GM19324 (cell line): Measurements from ENCODE around the gene ELP5.
A peak's percentile ranks its signal among the peaks of the same experiment; 100 is the strongest.

Experiments used
- ATAC-seq: cut with Tn5 transposase; IDR thresholded peaks from one replicate; pipeline ENCODE4 v1.9.1; 2021; ENCODE audit warnings: mild to moderate bottlenecking, moderate library complexity; ENCODE audit not compliant: unreplicated experiment, low FRiP score

Gene ELP5

DNA sequence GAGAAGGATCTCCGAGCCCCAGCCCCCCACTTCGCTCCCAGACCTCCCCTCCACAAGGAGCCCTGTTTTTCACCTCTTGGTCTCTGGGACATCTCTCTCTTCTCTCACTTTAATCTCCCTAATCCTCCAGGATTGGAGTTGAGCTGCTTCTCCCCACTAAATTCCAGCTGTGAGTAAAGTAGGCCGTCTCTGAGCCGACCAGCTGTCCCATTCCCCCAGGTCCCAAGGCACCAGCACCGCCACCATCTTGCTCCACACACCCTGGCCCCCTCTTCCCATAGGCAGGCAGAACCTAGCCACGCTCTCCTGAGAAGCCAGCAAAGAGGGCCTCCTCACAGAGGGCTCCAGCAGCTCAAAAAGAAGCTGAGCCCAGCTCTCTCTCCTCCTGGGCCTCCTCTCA, 33.3 kb upstream of the ELP5 start:
- no peak for ATAC-seq

- no peak for ATAC-seq
Measured at GRCh38 chr17:7219229-7219811, 32.7 kb upstream of the ELP5 start.

- peak; percentile 47 for ATAC-seq
Measured at GRCh38 chr17:7219812-7220592, 32.0 kb upstream of the ELP5 start, which contains the start of the genes ACADVL and DLG4. Gene ACADVL (plus strand): TSS chr17:7219938. CDS start chr17:7219985, 47 bp downstream. Gene DLG4 (minus strand): TSS chr17:7219836.

- no peak for ATAC-seq
Measured at GRCh38 chr17:7220593-7221277, 31.3 kb upstream of the ELP5 start.

DNA sequence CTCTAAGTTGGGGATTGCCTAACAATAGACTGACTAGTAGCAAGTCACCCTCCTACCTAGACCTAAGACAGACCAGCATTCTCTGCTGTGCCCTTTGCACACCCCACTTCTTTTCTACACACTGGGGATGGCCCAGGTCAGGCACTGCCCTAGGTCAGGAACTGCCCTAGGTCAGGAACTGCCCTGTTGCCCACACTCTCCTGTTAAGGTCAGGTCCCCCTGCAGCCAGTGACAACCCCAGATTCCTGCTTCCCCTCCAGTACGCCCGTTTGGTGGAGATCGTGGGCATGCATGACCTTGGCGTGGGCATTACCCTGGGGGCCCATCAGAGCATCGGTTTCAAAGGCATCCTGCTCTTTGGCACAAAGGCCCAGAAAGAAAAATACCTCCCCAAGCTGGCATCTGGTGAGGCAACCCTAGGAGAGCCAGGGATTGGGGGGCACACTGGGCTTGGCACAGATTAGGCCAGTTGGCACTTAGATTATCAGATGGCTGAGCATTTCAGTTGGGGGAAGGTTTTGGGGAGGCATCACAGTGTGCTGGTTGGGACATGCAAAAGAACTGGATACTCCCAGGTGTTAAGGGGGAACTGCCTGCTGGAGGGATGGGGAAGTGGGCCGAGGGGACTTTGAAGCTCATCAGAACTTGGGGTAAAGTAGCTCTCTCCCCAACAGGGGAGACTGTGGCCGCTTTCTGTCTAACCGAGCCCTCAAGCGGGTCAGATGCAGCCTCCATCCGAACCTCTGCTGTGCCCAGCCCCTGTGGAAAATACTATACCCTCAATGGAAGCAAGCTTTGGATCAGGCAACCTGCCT, 30.5 kb upstream of the ELP5 start:
- no peak for ATAC-seq

GRCh38 chr17:7222093-7222971, 29.7 kb upstream of the ELP5 start:
- ATAC-seq, result no peak

- ATAC-seq, result no peak
Measured at GRCh38 chr17:7222972-7223292, 29.1 kb upstream of the ELP5 start.

DNA sequence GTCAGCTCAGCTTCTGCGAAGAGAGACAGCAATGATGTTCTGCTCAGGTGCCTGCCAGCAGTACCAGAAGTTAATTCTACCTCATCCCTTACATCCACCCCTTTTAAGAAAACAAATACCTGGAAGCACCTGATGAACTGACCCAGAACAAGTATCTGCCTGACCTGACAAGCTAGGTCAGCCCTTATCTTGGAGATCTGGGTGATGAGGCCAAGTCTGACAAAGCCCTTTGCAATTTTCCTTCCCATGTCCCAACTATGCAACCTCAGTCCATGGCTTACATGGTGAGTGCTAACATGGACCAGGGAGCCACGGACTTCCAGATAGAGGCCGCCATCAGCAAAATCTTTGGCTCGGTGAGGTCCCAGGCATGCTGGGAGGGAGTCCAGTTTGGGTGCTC, 28.6 kb upstream of the ELP5 start:
- no peak for ATAC-seq

DNA sequence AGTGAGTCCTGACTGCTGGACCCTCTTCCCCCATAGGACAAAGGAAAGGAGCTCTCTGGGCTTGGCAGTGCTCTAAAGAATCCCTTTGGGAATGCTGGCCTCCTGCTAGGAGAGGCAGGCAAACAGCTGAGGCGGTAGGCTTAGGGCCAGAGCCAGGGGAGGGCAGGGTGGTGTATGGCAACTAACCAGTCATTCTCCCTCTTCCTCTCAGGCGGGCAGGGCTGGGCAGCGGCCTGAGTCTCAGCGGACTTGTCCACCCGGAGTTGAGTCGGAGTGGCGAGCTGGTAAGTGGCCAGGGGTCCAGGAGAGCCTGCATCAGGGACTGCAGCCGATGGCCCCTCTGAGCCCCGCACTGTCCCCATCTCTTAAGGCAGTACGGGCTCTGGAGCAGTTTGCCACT, 27.9 kb upstream of the ELP5 start:
- ATAC-seq, result no peak

DNA sequence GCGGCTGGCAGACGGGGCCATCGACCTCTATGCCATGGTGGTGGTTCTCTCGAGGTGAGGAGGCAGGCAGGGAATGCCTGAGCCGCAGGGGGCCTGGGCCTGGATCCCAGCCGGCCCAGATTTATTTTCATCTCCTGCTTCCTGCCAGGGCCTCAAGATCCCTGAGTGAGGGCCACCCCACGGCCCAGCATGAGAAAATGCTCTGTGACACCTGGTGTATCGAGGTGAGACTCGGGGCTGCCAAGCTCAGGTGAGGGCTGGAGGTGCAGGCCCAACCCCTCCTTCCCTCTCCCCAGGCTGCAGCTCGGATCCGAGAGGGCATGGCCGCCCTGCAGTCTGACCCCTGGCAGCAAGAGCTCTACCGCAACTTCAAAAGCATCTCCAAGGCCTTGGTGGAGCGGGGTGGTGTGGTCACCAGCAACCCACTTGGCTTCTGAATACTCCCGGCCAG, 27.3 kb upstream of the ELP5 start:
- no peak for ATAC-seq

GRCh38 chr17:7225711-7226331, 26.2 kb upstream of the ELP5 start:
- ATAC-seq, result no peak

DNA sequence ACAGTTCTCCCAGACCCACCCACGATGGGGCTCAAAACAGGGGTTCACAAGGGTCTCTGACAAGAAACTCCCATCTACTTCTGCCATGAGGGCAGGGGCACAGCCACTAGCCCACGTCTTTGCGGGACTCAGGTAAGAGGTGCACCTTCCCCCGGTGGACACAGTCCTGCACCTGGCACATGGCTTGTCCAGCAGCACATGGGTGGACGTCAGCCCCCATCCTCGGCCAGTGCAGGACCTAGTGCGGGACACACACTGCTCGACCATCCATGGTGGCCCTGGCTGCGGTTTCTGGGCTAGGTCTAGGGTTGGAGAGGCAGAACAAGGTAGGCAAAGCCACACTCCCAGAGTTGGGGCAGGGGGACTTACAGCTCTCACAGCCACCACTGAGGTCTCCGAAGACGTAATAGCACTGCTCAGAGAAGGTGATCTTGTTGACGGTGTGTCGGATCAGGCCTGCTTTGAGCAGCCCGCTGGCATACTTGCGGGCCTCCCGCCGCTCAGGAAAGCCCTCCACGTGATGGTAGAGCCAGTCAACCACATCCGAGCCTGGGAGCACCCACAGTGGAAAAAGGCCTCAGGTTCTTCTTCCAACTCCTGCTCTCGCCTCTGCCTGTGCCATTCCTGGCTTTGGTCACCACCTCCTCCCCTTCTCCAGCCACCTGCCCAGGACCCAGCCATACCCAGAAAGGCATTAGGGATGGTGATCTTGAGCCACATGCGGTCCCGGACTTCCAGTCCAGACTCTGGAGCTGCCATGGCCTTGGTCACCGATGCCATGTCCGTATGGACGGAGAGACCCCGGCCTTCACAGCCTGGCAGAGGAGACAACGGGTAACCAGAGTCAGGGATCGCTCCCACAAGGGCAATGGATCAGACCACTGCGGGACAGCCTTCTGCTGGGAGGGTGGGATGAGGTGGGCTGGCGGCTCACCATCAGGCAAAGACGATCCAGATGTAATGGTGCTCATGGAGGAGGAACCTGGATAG, 25.0 kb upstream of the ELP5 start:
- ATAC-seq, result no peak

GRCh38 chr17:7228920-7229319, 23.1 kb upstream of the ELP5 start:
- ATAC-seq, result no peak

GRCh38 chr17:7229504-7229903, 22.5 kb upstream of the ELP5 start:
- no peak for ATAC-seq

DNA sequence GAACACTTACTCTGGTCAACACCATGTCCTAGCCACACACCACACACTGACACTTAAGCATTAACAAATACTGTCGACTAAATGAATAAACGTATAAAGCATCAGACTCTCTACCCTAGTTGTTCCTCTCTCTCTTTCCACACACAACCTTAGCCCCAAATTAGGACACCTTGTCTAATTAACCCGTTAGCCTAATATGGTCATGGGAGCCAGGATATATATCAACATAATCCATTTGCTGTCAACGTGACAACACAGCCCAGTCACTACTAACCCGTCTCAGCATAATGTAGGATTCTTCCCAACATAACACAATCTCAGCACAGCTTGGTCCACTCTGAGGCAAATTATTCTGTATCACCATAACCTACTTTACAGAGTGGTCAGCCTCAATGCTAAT, 19.9 kb upstream of the ELP5 start:
- ATAC-seq, result no peak

- ATAC-seq, result no peak
Measured at GRCh38 chr17:7233701-7234082, 18.3 kb upstream of the ELP5 start.

DNA sequence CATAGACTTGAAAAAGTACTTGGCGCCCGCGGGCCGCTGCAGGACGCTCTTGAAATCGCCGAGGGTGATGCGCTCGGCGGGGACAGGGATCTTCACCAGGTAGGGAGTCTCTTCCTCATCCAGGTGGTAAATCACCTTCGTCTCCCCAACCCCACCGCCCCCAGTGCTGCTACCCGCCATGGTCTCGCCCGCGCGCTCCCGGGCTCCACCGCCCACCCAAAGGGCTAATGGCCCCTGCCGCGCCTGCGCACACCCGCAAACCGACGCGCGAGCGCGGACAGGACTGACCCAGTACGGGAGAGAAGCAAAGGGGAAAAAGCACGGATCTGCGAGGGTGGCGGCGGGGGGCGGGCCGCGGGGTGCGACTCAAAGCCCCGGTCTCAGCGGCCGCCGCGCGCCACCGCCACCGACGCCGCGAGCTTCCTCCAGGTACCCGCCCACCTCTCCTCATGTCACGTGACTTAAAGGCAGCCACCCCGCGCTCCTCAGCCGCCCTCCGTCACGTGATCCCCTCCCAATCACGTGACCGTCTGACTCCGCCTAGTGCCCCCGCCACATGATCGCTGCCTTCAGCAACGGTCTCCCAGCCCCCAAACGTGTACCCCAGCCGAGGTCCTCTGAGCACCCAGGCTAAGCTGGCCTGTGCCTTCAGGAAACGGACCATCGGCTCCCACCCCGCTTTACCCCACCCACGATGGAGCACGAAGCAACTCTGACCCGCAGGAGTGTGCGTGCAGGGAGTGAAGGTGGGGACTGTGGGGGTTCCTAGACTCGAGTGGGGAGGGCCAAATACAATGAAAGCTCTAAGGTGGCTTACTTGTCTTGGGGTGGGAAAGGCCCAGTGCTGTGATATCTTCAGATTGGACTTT, 17.7 kb upstream of the ELP5 start, which contains the start of gene DVL2:
DVL2 (minus strand) TSS at position 435 of the 869 bp plus-strand sequence; CDS start at position 180, 255 bp downstream.
- ATAC-seq, result peak; percentile 70
